Cardiac fibroblast (primary cell): Measurements from ENCODE around the gene IP6K1.

Source experiments
- DNase-seq, 2 donors: peaks; one replicate each; pipeline versions ENCODE4 v3.0.0 to v3.0.0-alpha.2; 2010; ENCODE audit warnings: low read depth in 2 of 2
- H3K4me3 ChIP-seq, 2 donors: replicated peaks in 1 of 2; 1 replicate in 1 of 2; 2 replicates in 1 of 2; pipeline ENCODE4 v1.5.1; 2011; ENCODE audit warnings: low read depth in 2 of 2, low read length in 2 of 2, mild to moderate bottlenecking in 2 of 2, moderate library complexity in 1 of 2
- TF ChIP-seq, protein P1 (sequence below): IDR thresholded peaks from one replicate; pipeline ENCODE4 v1.5.1; 2011; ENCODE audit warnings: low read depth, mild to moderate bottlenecking, low read length, inconsistent platforms

Gene IP6K1

DNA sequence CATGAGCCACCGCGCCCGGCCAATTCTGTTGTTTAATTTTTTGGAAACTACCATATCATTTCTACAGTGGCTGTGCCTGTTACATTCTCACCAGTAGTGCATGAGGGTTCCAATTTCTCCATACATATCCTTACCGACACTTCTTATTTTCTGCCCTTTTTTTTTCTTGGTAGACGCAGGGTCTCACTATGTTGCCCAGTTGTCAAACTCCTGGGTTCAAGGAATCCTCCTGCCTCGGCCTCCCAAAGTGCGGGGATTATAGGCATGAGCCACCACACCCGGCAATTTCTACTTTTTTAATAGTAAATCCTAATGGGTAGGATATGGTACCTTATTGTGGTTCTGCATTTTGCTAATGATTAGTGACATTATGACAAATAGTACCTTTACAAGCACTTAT lies 76.5 kb downstream of the IP6K1 start:
- H3K4me3 ChIP-seq = no peak overlapping the region
- TF ChIP-seq, protein P1, sequence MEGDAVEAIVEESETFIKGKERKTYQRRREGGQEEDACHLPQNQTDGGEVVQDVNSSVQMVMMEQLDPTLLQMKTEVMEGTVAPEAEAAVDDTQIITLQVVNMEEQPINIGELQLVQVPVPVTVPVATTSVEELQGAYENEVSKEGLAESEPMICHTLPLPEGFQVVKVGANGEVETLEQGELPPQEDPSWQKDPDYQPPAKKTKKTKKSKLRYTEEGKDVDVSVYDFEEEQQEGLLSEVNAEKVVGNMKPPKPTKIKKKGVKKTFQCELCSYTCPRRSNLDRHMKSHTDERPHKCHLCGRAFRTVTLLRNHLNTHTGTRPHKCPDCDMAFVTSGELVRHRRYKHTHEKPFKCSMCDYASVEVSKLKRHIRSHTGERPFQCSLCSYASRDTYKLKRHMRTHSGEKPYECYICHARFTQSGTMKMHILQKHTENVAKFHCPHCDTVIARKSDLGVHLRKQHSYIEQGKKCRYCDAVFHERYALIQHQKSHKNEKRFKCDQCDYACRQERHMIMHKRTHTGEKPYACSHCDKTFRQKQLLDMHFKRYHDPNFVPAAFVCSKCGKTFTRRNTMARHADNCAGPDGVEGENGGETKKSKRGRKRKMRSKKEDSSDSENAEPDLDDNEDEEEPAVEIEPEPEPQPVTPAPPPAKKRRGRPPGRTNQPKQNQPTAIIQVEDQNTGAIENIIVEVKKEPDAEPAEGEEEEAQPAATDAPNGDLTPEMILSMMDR = no peak
- DNase-seq = no peak

DNA sequence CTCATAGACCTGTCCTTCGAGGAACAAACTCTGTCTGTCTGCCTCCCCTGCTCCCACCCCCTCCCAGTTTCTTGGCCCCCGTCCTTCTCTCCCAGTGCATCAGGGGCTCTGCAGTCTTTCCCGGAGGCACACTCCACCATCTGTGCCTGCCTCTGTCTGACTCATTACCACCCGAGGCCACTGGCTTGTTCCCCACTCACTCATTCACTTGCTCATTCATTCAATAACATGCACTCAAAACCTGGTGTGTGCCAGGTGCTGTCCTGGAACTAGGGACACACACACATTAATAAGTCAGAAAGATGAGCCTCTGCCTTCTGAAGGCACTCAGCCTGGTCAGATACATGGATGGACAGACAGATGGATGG lies 79.2 kb downstream of the IP6K1 start:
- TF ChIP-seq, protein P1 = no peak
- DNase-seq = peak in 1 of 2 donors; percentile 14
- no peak overlapping the region for H3K4me3 ChIP-seq

DNA sequence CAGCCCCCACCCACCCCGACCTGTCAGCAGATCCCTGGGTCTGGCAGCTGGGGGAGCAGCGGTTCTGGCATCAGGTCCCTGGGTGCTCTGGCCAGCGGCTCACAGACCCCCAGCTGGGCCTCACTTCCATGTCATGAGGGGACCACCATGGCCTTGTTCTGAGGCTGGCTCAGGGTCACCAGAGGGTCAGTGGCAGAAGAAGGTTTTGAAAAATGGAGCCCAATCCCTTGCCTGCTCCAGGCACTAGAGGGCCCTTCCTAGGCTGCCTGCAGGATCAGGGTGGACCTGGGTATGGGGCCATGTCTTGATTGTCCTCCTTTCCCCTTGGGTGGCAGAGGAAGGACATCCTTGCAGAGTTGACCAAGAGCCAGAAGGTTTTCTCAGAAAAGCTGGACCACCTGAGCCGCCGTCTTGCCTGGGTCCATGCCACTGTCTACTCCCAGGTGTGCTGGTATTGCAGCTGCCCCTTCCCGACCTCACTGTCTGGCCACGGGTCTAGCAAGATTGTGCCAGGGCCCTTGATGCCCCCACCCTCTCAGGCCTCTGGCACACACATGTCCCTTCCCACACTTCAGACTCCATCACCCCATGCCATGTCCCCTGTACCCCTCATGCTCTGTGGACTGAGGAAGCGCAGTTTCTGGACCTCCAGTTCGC lies 79.8 kb downstream of the IP6K1 start:
- DNase-seq = no peak
- H3K4me3 ChIP-seq = no peak overlapping the region
- TF ChIP-seq, protein P1 = no peak

DNA sequence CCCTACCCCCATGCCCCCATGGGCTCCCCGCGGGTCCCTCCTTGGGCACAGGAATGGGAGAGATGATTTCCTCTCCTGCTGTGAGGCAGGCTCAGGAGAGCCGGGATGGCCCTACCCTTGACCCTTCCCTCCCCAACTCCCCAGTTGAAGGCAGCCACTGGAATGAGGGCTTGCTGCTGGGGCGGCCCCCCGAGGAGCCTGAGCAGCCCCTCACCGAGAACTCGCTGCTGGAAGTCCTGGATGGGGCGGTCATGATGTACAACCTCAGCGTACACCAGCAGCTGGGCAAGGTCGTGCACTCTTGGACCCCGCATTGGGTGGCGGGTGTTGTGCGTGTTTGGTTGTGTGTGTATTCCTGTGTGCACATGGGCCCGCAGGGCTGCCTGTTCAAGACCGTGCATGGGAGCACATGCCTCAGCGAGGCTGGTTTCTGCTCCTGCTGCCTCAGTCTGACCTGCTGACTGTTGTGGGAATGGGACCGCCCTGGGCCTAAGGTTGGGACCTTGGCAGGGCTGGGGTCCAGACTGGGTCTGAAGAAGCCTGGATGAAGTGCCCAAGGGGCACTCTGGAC lies 80.9 kb downstream of the IP6K1 start:
- DNase-seq = no peak
- no peak overlapping the region for H3K4me3 ChIP-seq
- TF ChIP-seq, protein P1 = no peak

DNA sequence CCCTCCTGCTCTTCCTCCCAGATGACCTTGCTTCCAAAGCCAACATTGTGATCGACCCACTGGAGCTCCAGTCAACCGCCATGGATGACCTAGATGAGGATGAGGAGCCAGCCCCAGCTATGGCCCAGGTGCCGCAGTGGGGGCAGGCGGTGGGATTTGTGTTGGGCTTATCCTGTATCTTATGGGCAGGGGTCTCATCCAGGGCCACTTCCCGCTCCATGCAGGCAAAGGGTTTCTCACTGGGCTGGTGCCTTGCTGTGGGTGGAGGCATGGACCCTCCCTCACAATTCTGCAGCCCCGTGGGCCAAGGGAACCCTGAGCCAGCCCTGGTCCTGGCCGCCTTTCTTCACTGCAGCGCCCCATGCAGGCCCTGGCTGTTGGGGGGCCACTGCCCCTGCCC lies 81.7 kb downstream of the IP6K1 start:
- DNase-seq = no peak
- TF ChIP-seq, protein P1 = no peak
- no peak overlapping the region for H3K4me3 ChIP-seq

DNA sequence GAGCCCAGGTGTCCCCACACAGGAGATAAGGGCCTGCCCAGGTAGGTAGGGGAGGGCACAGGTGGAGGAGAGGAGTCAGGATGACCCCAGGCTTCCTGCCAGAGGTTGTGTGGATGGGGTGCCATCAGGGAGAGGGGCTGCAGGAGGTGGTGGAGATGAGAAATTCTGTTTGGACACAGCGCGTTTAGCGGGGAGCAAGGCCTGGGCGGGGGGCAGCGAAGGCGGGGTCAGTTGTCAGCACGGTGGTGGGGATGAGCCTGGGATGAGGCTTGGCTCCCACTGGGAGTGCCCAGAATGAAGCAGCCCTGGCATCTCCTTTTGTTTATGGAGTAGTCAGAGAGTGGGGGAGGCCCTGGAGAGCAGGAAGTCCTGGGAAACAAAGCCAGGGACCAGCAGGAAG lies 82.4 kb downstream of the IP6K1 start:
- DNase-seq = no peak
- H3K4me3 ChIP-seq = no peak overlapping the region
- TF ChIP-seq, protein P1 = no peak
